Small intestine (tissue), 7 donors: ENCODE measurements around the gene IL1RAPL1. TPM values are rescaled to one million over a fixed set of nuclear protein-coding genes. Genes with fewer than 3 reads are reported as not detected.

Experiments
- DNase-seq, 2 donors: peaks; one replicate each; pipeline versions ENCODE4 v3.0.0 to v3.0.0-alpha.2; 2013
- FAIRE-seq: peaks from 2 replicates; lab custom pipeline; 2012; peaks lifted over from hg19 to GRCh38; lab: Jason Lieb, UNC
- H3K27ac ChIP-seq, 3 donors: one replicate each; pipeline ENCODE4 v1.5.1; 2013; ENCODE audit warnings: low read length in 2 of 3, mild to moderate bottlenecking in 2 of 3, control low read depth in 1 of 3, inconsistent platforms in 1 of 3, low read depth in 1 of 3, moderate library complexity in 1 of 3
- H3K27me3 ChIP-seq, 3 donors: one replicate each; pipeline ENCODE4 v1.6.1; 2013; ENCODE audit warnings: low read length in 3 of 3, inconsistent platforms in 1 of 3; ENCODE audit not compliant: control insufficient read depth in 3 of 3, insufficient read depth in 3 of 3
- H3K36me3 ChIP-seq, 3 donors: one replicate each; pipeline ENCODE4 v1.6.1; 2013; ENCODE audit warnings: low read length in 3 of 3, inconsistent platforms in 1 of 3, low read depth in 1 of 3, mild to moderate bottlenecking in 1 of 3, moderate library complexity in 1 of 3; ENCODE audit not compliant: control insufficient read depth in 3 of 3, insufficient read depth in 2 of 3
- H3K4me1 ChIP-seq, 3 donors: one replicate each; pipeline ENCODE4 v1.6.1; 2013; ENCODE audit warnings: low read length in 2 of 3, inconsistent platforms in 1 of 3, low read depth in 1 of 3, mild to moderate bottlenecking in 1 of 3, moderate library complexity in 1 of 3; ENCODE audit not compliant: control insufficient read depth in 3 of 3, insufficient read depth in 2 of 3
- H3K4me3 ChIP-seq, 3 donors: one replicate each; pipeline ENCODE4 v1.5.1; 2013; ENCODE audit warnings: low read length in 3 of 3, control low read depth in 1 of 3, inconsistent platforms in 1 of 3, low read depth in 1 of 3, mild to moderate bottlenecking in 1 of 3, moderate library complexity in 1 of 3
- H3K9me3 ChIP-seq, 2 donors: one replicate each; pipeline ENCODE4 v1.6.1; 2013; ENCODE audit warnings: low read depth in 1 of 2, low read length in 1 of 2; ENCODE audit not compliant: control insufficient read depth in 2 of 2, insufficient read depth in 1 of 2
- WGBS, 3 donors: extraction: QIAGEN DNeasy Blood & Tissue Kit; methylation state at CpG; one replicate each; pipeline ENCODE4 v1.1.7; 2013; 5-methylcytosine and 5-hydroxymethylcytosine counted together
- polyA plus RNA-seq, 4 donors: library from polyadenylated mRNA; stranded (reverse) in 3 of 4; unstranded in 1 of 4; fragments of 200-250 nt in 3 of 4; fragments of 120-200 nt in 1 of 4; gene quantifications; one replicate each; pipeline versions ENCODE4 v1.2.1 to v1.2.3, GENCODE V29; 2013
- donor health status: healthy with polysubstance abuse.
- donor health status: control.
- donor health status: control.
- donor health status: Bipolar disorder and iron deficiency.
- donor health status: healthy.

Gene IL1RAPL1
- polyA plus RNA-seq, 4 donors = 0.04 to 0.27 TPM; not detected in 2

DNA sequence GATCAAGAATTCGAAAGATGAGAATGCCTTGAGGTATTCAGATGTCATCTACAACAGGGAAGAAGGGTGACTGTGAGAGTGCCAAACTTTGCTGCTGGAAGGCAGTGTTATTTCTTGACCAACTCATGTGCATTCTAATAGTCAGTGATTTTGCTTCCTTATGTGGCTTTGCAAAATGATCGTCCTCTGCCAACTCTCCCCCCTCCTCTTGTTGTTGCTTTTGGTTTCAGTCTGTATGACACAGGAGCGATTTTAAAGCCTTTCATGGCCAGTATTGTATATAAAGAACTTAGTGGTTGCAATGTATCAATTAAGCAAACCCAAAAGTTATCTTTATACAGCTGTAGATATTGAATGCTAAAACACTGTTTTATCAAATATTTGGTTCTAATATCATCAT lies 379.1 kb downstream of the IL1RAPL1 start:
- Histone ChIP-seq H3K27me3 (no peaks in the 10 kb centered on the region), H3K9me3 (no peaks in the 10 kb centered on the region), H3K4me3 (no peak overlapping the region), H3K36me3 (no peaks in the 10 kb centered on the region), H3K4me1 (no peaks in the 10 kb centered on the region), H3K27ac (no peak overlapping the region)
- no peak for DNase-seq
- no peak for FAIRE-seq
- WGBS, 3 donors = 37 to 51% (median 49%) methylated on average over 3 of the region's 3 CpGs

DNA sequence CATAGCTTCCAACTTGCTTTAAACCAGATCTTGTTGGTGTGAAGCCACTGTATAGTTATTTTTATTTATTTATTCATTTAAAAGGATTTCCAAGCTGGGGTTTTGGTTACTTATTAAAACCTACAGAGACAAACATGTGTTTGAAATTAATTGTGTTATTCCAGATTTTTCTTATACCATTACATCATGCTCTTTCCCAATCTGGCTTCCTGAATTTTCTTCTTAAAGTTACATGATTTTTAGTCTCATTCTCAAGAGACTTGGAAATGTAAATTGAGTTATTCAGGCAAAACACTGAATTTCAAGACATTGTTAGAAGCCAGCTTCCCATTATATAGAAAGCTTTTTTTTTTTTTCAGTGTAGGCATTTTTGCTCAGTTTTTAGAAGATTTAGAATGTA lies 381.9 kb downstream of the IL1RAPL1 start:
- FAIRE-seq (no peak), DNase-seq (no peak)
- Histone ChIP-seq H3K9me3 (no peaks in the 10 kb centered on the region), H3K27me3 (no peaks in the 10 kb centered on the region), H3K36me3 (no peaks in the 10 kb centered on the region), H3K4me3 (no peak overlapping the region), H3K27ac (no peak overlapping the region), H3K4me1 (no peaks in the 10 kb centered on the region)

- Histone ChIP-seq H3K27me3 (no peaks in the 10 kb centered on the region), H3K27ac (no peak overlapping the region), H3K36me3 (no peaks in the 10 kb centered on the region), H3K9me3 (no peaks in the 10 kb centered on the region), H3K4me1 (no peaks in the 10 kb centered on the region), H3K4me3 (no peak overlapping the region)
- WGBS, 3 donors = 21 to 62% (median 38%) methylated on average over 1 of the region's 1 CpG
- DNase-seq (no peak), FAIRE-seq (no peak)
These were observed 392.6 kb downstream of the IL1RAPL1 start for GRCh38 chrX:28979877-28980276.

GRCh38 chrX:28981952-28982351 lies 394.7 kb downstream of the IL1RAPL1 start:
- Histone ChIP-seq H3K27ac (no peak overlapping the region), H3K4me3 (no peak overlapping the region), H3K9me3 (no peaks in the 10 kb centered on the region), H3K4me1 (no peaks in the 10 kb centered on the region), H3K27me3 (no peaks in the 10 kb centered on the region), H3K36me3 (no peaks in the 10 kb centered on the region)
- DNase-seq (no peak), FAIRE-seq (no peak)

DNA sequence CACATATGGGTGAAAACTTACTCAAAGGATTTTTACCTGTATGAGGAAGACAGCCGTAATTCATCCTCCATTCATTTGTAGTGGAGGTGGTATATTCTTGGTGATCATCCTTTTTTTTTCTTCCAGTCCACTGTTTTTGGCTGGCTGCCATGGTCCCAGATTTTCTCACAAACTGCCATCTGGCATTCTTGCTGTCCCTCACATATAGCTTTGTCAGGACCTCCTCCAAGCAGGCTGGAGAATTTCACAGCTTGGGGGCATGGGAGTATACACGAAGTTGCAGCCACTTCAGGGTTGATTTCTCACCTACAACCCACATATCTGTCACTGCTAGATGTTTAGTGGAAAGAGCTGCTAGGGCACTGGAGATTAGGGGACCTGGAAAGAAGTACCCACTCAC lies 401.0 kb downstream of the IL1RAPL1 start:
- FAIRE-seq (no peak), DNase-seq (no peak)
- no peaks in the 10 kb centered on the region for H3K4me1 ChIP-seq
- 37 to 57% (median 39%) methylated on average over 2 of the region's 2 CpGs for WGBS, 3 donors
- no peak overlapping the region for H3K4me3 ChIP-seq
- H3K9me3 ChIP-seq = no peaks in the 10 kb centered on the region
- no peaks in the 10 kb centered on the region for H3K36me3 ChIP-seq
- H3K27ac ChIP-seq = no peak overlapping the region
- H3K27me3 ChIP-seq = no peaks in the 10 kb centered on the region

- Histone ChIP-seq H3K27ac (no peak overlapping the region), H3K4me3 (no peak overlapping the region), H3K27me3 (no peaks in the 10 kb centered on the region), H3K4me1 (no peaks in the 10 kb centered on the region), H3K9me3 (no peaks in the 10 kb centered on the region), H3K36me3 (no peaks in the 10 kb centered on the region)
- DNase-seq (peak in 1 of 2 donors; percentile 5), FAIRE-seq (no peak)
- WGBS, 3 donors = 22 to 47% (median 38%) methylated on average over 1 of the region's 1 CpG
These were observed 410.6 kb downstream of the IL1RAPL1 start for GRCh38 chrX:28997706-28998463.

- Histone ChIP-seq H3K9me3 (no peaks in the 10 kb centered on the region), H3K27me3 (no peaks in the 10 kb centered on the region), H3K4me3 (no peak overlapping the region), H3K4me1 (no peaks in the 10 kb centered on the region), H3K36me3 (no peaks in the 10 kb centered on the region), H3K27ac (no peak overlapping the region)
- FAIRE-seq (no peak), DNase-seq (no peak)
- 37 to 51% (median 44%) methylated on average over 3 of the region's 3 CpGs for WGBS, 3 donors
These were observed 411.4 kb downstream of the IL1RAPL1 start for GRCh38 chrX:28998609-28999135.

- DNase-seq (no peak), FAIRE-seq (no peak)
- Histone ChIP-seq H3K27me3 (no peaks in the 10 kb centered on the region), H3K9me3 (no peaks in the 10 kb centered on the region), H3K27ac (no peak overlapping the region), H3K4me1 (no peaks in the 10 kb centered on the region), H3K4me3 (no peak overlapping the region), H3K36me3 (no peaks in the 10 kb centered on the region)
These were observed 425.6 kb downstream of the IL1RAPL1 start for GRCh38 chrX:29012867-29013266.

- Histone ChIP-seq H3K4me1 (no peaks in the 10 kb centered on the region), H3K27me3 (no peaks in the 10 kb centered on the region), H3K9me3 (no peaks in the 10 kb centered on the region), H3K4me3 (no peak overlapping the region), H3K27ac (no peak overlapping the region), H3K36me3 (no peaks in the 10 kb centered on the region)
- DNase-seq = no peak
- no peak for FAIRE-seq
These were observed 436.0 kb downstream of the IL1RAPL1 start for GRCh38 chrX:29023207-29023606.
